Lower leg skin (tissue), 4 donors: Measurements from ENCODE around the gene TMEM11. TPM values are rescaled to one million over a fixed set of nuclear protein-coding genes. Genes with fewer than 3 reads are reported as not detected.

Source experiments
- DNase-seq, 2 donors: peaks; one replicate each; pipeline ENCODE4 v3.0.0-alpha.2; 2019; ENCODE audit warnings: low spot score in 2 of 2
- H3K4me3 ChIP-seq: fragments of 200-600 bp; sonication (generic); 2 replicates; pipeline ENCODE4 v1.5.1; 2017; ENCODE audit warnings: mild to moderate bottlenecking, low read depth; ENCODE audit not compliant: poor library complexity, severe bottlenecking
- CTCF ChIP-seq, 3 donors: fragments of 450-650 bp; IDR thresholded peaks; one replicate each; pipeline ENCODE4 v1.5.1; 2016; ENCODE audit warnings: antibody characterized with exemption in 3 of 3, mild to moderate bottlenecking in 3 of 3, moderate library complexity in 2 of 3
- POLR2A ChIP-seq, 2 donors: fragments of 450-650 bp; IDR thresholded peaks; one replicate each; pipeline ENCODE4 v1.6.1; 2016 to 2017; ENCODE audit warnings: antibody characterized with exemption in 2 of 2, mild to moderate bottlenecking in 1 of 2, moderate library complexity in 1 of 2
- WGBS, 2 donors: methylation state at CpG; one replicate each; pipeline ENCODE4 v1.1.5; 2018; 5-methylcytosine and 5-hydroxymethylcytosine counted together
- intact Hi-C: fragments of 100-400 bp; cut with DNase I; formaldehyde crosslinking; loops from one replicate; pipeline ENCODE4 v1.15.0; 2023; ENCODE audit warnings: low total_unique reads
- total RNA-seq, 4 donors: library from RNA; depleted of rRNA; stranded (reverse); fragments of >200 nt; gene quantifications; one replicate each; pipeline ENCODE4 v1.1.0, GENCODE V29; 2016

The TMEM11 gene
- total RNA-seq, 4 donors from 2014 or later, result 30.0 to 43.5 (median 37.0) TPM

GRCh38 chr17:21249086-21249795 is 35.3 kb upstream of the TMEM11 start:
- intact Hi-C loops, result no loop called here

GRCh38 chr17:21248500-21248899 is 34.5 kb upstream of the TMEM11 start:
- H3K4me3 ChIP-seq, result no peak overlapping the region
- 78 to 88% methylated on average over 4 of the region's 4 CpGs for WGBS, 2 donors
- intact Hi-C loops, result no loop called here
- no peak for DNase-seq
- TF ChIP-seq CTCF (IDR thresholded peaks at IDR 0.05) (no peak), POLR2A (IDR thresholded peaks at IDR 0.05) (no peak)

More at GRCh38 chr17:21249086-21249795, 35.3 kb upstream of the TMEM11 start:
- no peak overlapping the region for H3K4me3 ChIP-seq
- WGBS, 2 donors, result 72 to 75% methylated on average over 12 of the region's 12 CpGs
- DNase-seq, result no peak
- TF ChIP-seq CTCF (IDR thresholded peaks at IDR 0.05) (no peak), POLR2A (IDR thresholded peaks at IDR 0.05) (no peak)

GRCh38 chr17:21247552-21248258 is 33.7 kb upstream of the TMEM11 start:
- intact Hi-C loops, result no loop called here
- 80 to 83% methylated on average over 12 of the region's 12 CpGs for WGBS, 2 donors
- no peak overlapping the region for H3K4me3 ChIP-seq
- TF ChIP-seq POLR2A (IDR thresholded peaks at IDR 0.05) (no peak), CTCF (IDR thresholded peaks at IDR 0.05) (no peak)
- DNase-seq, result no peak

GRCh38 chr17:21246698-21247097 is 32.7 kb upstream of the TMEM11 start:
- DNase-seq, result no peak
- intact Hi-C loops, result no loop called here
- WGBS, 2 donors, result 83 to 92% methylated on average over 4 of the region's 4 CpGs
- no peak for TF ChIP-seq POLR2A (IDR thresholded peaks at IDR 0.05)
- TF ChIP-seq CTCF (IDR thresholded peaks at IDR 0.05), result no peak
- no peak overlapping the region for H3K4me3 ChIP-seq

- intact Hi-C loops, result no loop called here
- no peak overlapping the region for H3K4me3 ChIP-seq
- TF ChIP-seq CTCF (IDR thresholded peaks at IDR 0.05) (no peak), POLR2A (IDR thresholded peaks at IDR 0.05) (no peak)
- no peak for DNase-seq
- 82 to 83% methylated on average over 9 of the region's 9 CpGs for WGBS, 2 donors
Observed at GRCh38 chr17:21245639-21246084, 31.7 kb upstream of the TMEM11 start.
